GM18951 (cell line): Measurements from ENCODE around the gene ADCK1.

Experiments used
- POLR2A ChIP-seq: IDR thresholded peaks from 4 replicates; pipeline ENCODE4 v1.6.1; 2011; ENCODE audit warnings: mild to moderate bottlenecking; ENCODE audit not compliant: insufficient read length, insufficient read depth; ENCODE audit errors: extremely low read depth
- in situ Hi-C: fragments of 300-500 bp; cut with MboI; formaldehyde crosslinking; loops from one replicate; pipeline ENCODE4 v1.12.0; 2022; ENCODE audit warnings: low sequenced_read_pairs, mixed read lengths, inconsistent platforms; ENCODE audit not compliant: unreplicated experiment

The ADCK1 gene

GRCh38 chr14:77864580-77864979 is 64.7 kb downstream of the ADCK1 start:
- in situ Hi-C loops: loop anchor here (25.0 kb wide), 1 partner anchor 723 kb away; no protein-coding TSS in a partner anchor

GRCh38 chr14:77865455-77865854 is 65.5 kb downstream of the ADCK1 start:
- no peak for TF ChIP-seq POLR2A
- in situ Hi-C loops: loop anchor here (25.0 kb wide), 1 partner anchor 722 kb away; no protein-coding TSS in a partner anchor

More at GRCh38 chr14:77864580-77864979, 64.7 kb downstream of the ADCK1 start:
- no peak for TF ChIP-seq POLR2A

GRCh38 chr14:77866932-77867331 is 67.0 kb downstream of the ADCK1 start:
- in situ Hi-C loops: loop anchor here (25.0 kb wide), 1 partner anchor 720 kb away; no protein-coding TSS in a partner anchor
- TF ChIP-seq POLR2A: no peak

GRCh38 chr14:77867476-77867875 is 67.6 kb downstream of the ADCK1 start:
- TF ChIP-seq POLR2A: no peak
- in situ Hi-C loops: loop anchor here (25.0 kb wide), 1 partner anchor 720 kb away; no protein-coding TSS in a partner anchor

GRCh38 chr14:77868552-77869285 is 68.8 kb downstream of the ADCK1 start:
- in situ Hi-C loops: loop anchor here (25.0 kb wide), 1 partner anchor 719 kb away; no protein-coding TSS in a partner anchor
- TF ChIP-seq POLR2A: no peak

GRCh38 chr14:77869340-77869739 is 69.4 kb downstream of the ADCK1 start:
- no peak for TF ChIP-seq POLR2A
- in situ Hi-C loops: loop anchor here (25.0 kb wide), 1 partner anchor 718 kb away; no protein-coding TSS in a partner anchor

GRCh38 chr14:77870646-77871045 is 70.7 kb downstream of the ADCK1 start:
- in situ Hi-C loops: loop anchor here (25.0 kb wide), 1 partner anchor 717 kb away; no protein-coding TSS in a partner anchor
- no peak for TF ChIP-seq POLR2A

GRCh38 chr14:77872152-77872551 is 72.2 kb downstream of the ADCK1 start:
- no peak for TF ChIP-seq POLR2A
- in situ Hi-C loops: loop anchor here (25.0 kb wide), 1 partner anchor 715 kb away; no protein-coding TSS in a partner anchor

- in situ Hi-C loops: loop anchor here (25.0 kb wide), 1 partner anchor 714 kb away; no protein-coding TSS in a partner anchor
- TF ChIP-seq POLR2A: no peak
Measured at GRCh38 chr14:77872983-77873382, 73.1 kb downstream of the ADCK1 start.

- no peak for TF ChIP-seq POLR2A
- in situ Hi-C loops: no loop called here
Measured at GRCh38 chr14:77878783-77879182, 78.9 kb downstream of the ADCK1 start.

GRCh38 chr14:77880056-77880455 is 80.1 kb downstream of the ADCK1 start:
- in situ Hi-C loops: no loop called here
- no peak for TF ChIP-seq POLR2A

- no peak for TF ChIP-seq POLR2A
- in situ Hi-C loops: no loop called here
Measured at GRCh38 chr14:77882098-77882497, 82.2 kb downstream of the ADCK1 start.

- TF ChIP-seq POLR2A: no peak
- in situ Hi-C loops: no loop called here
Measured at GRCh38 chr14:77882636-77883035, 82.7 kb downstream of the ADCK1 start.
